Chondrocyte (in vitro differentiated cells): ENCODE data around the gene PKMYT1. TPM values are rescaled to one million over a fixed set of nuclear protein-coding genes. Genes with fewer than 3 reads are reported as not detected.

Source experiments
- DNase-seq: peaks from one replicate; pipeline ENCODE4 v3.0.0; 2021; ENCODE audit warnings: mixed read lengths, low spot score
- H3K27ac Mint-ChIP-seq: one replicate; pipeline ENCODE4 v1.8.0; 2021; ENCODE audit warnings: mild to moderate bottlenecking, moderate library complexity, mixed read lengths; ENCODE audit not compliant: unreplicated experiment
- H3K27me3 Mint-ChIP-seq: 2 replicates; pipeline ENCODE4 v1.8.0; 2021; ENCODE audit warnings: low read depth, mixed read lengths
- H3K36me3 Mint-ChIP-seq: 2 replicates; pipeline ENCODE4 v1.8.0; 2021; ENCODE audit warnings: low read depth, mixed read lengths
- H3K4me1 Mint-ChIP-seq: 2 replicates; pipeline ENCODE4 v1.8.0; 2021; ENCODE audit warnings: low read depth, mild to moderate bottlenecking, mixed read lengths
- H3K4me3 Mint-ChIP-seq: one replicate; pipeline ENCODE4 v1.8.0; 2021; ENCODE audit warnings: mild to moderate bottlenecking, moderate library complexity, mixed read lengths; ENCODE audit not compliant: unreplicated experiment
- H3K9me3 Mint-ChIP-seq: 2 replicates; pipeline ENCODE4 v1.8.0; 2021; ENCODE audit warnings: low read depth, mixed read lengths
- CTCF ChIP-seq: fragments of 200-600 bp; sonication (generic); IDR thresholded peaks from 2 replicates; pipeline ENCODE4 v1.5.0; 2021; ENCODE audit warnings: antibody characterized with exemption, mild to moderate bottlenecking, moderate library complexity
- total RNA-seq: library from RNA; stranded (reverse); gene quantifications from 3 replicates; pipeline ENCODE4 v1.2.1, GENCODE V29; 2021

The PKMYT1 gene
- total RNA-seq, 1 donor from 2014 or later, result 6.2 TPM

- no peak within 1 kb of the TSS for H3K4me3 Mint-ChIP-seq
These were observed 37.7 kb upstream of the PKMYT1 start, which contains the start of gene CLDN6 for GRCh38 chr16:3017794-3018506. TSS of gene CLDN6 (minus strand) at chr16:3018183. CDS start at chr16:3016021, 2,162 bp downstream.

DNA sequence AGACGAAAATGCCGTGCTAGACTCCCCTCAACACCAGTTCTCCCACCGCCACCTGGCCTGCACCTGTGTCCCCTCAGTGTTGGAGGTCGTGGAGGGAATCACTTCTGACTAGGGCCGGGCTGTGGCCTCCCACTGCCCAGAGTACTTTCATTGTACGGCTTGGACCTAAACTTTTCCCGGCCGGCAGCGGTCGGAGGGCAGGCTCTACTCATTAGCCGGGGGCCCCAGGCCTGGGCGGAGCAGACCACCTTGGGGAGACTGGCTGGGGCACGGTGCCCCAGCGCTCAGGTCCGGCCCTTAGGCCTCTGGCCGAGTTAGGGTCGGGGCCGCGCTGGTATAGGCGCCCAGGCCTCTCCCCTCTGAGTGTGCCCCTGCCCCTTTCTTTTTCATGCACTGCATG is 37.1 kb upstream of the PKMYT1 start:
- peaks cover 11% of the 10 kb centered on the region for H3K27me3 Mint-ChIP-seq
- no peak for DNase-seq
- no peak overlapping the region for H3K27ac Mint-ChIP-seq
- H3K4me1 Mint-ChIP-seq, result peaks cover 12% of the 10 kb centered on the region
- H3K4me3 Mint-ChIP-seq, result no peak overlapping the region
- TF ChIP-seq CTCF, result no peak
- H3K9me3 Mint-ChIP-seq, result no peaks in the 10 kb centered on the region
- peaks cover 7% of the 10 kb centered on the region for H3K36me3 Mint-ChIP-seq

More at GRCh38 chr16:3017794-3018506, 37.7 kb upstream of the PKMYT1 start, which contains the start of gene CLDN6:
- Mint-ChIP-seq H3K9me3 (no peaks in the 10 kb centered on the region), H3K27me3 (peaks cover 5% of the 10 kb centered on the region), H3K27ac (no peak within 1 kb of the TSS), H3K4me1 (peaks cover 18% of the 10 kb centered on the region), H3K36me3 (peaks cover 7% of the 10 kb centered on the region)
- peak; percentile 92 for DNase-seq
- TF ChIP-seq CTCF, result peak; percentile 67

DNA sequence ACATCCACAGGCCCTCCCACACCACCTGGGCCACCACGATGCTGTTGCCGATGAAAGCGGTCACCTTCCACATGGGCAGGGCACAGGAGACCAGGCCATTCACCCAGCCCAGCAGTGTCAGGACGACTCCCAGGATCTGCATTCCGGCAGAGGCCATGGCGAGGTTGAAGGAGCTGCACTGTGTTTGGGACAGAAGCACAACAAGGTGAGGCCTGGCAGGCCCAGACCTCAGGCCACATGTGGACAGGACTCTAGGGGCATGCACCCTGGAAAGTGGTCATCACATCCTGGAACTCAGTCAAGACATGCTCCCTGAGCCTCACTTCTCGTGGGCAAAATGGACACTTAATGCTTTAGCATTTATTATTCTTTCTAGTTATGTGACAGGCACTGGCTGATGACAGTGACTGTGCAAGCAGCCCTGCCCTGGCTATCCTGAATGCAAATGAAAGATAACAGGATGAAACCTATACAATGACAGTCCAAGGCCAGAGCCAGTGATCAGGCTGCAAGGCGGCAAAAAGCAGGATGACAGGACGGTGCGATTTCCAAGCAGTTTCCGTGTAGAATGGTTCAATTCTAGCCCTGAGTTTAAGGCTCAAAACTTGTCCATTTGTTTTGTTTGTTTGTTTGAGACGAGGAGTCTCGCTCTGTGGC is 35.7 kb upstream of the PKMYT1 start:
- Mint-ChIP-seq H3K36me3 (no peaks in the 10 kb centered on the region), H3K27me3 (peaks cover 14% of the 10 kb centered on the region), H3K4me3 (no peak overlapping the region), H3K9me3 (no peaks in the 10 kb centered on the region), H3K27ac (no peak overlapping the region), H3K4me1 (peaks cover 4% of the 10 kb centered on the region)
- TF ChIP-seq CTCF, result no peak
- no peak for DNase-seq

- TF ChIP-seq CTCF, result no peak
- H3K9me3 Mint-ChIP-seq, result no peaks in the 10 kb centered on the region
- no peak overlapping the region for H3K4me3 Mint-ChIP-seq
- no peak for DNase-seq
- H3K36me3 Mint-ChIP-seq, result no peaks in the 10 kb centered on the region
- no peak overlapping the region for H3K27ac Mint-ChIP-seq
- peaks cover 14% of the 10 kb centered on the region for H3K27me3 Mint-ChIP-seq
- H3K4me1 Mint-ChIP-seq, result peaks cover 3% of the 10 kb centered on the region
These were observed 34.7 kb upstream of the PKMYT1 start for GRCh38 chr16:3014971-3015370.

DNA sequence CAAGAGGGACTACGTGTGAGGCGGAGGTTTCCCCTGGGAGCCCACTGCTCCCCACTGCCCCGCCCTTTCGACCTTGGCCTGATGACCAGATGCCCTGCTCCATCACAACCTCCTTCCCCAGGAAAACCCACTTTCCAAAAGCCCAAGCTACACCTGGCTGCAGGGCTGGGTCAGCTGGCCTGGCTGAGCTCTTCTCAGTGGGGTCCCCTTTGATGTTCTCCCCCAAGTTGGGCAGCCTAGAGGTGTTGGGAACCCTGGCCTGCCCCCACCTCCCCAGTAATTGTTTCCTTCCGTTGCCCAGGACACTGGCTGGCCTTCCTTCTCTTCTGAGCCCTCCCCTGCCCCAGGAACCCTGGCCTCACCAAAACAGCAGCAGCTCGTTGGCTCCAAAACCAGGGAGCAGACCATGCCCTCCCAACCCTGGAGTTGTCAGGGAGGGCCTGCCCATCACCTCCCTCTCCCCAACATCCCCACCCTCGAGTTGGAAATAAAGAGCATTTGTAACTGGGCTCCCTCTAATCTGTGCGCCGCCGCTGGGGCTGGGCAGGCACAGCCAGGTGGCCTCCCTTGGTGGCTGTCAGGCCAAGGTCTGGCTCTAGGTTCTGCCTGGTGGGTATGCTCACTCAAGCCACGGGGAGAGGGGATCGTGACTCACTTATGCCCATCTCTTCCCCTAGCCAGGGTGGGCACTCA is 33.9 kb upstream of the PKMYT1 start:
- no peak for TF ChIP-seq CTCF
- no peaks in the 10 kb centered on the region for H3K36me3 Mint-ChIP-seq
- DNase-seq, result no peak
- no peak overlapping the region for H3K4me3 Mint-ChIP-seq
- peaks cover 14% of the 10 kb centered on the region for H3K27me3 Mint-ChIP-seq
- no peak overlapping the region for H3K27ac Mint-ChIP-seq
- H3K4me1 Mint-ChIP-seq, result no peaks in the 10 kb centered on the region
- no peaks in the 10 kb centered on the region for H3K9me3 Mint-ChIP-seq
